ENCODE data around the gene GALT.

GALT gene

DNA sequence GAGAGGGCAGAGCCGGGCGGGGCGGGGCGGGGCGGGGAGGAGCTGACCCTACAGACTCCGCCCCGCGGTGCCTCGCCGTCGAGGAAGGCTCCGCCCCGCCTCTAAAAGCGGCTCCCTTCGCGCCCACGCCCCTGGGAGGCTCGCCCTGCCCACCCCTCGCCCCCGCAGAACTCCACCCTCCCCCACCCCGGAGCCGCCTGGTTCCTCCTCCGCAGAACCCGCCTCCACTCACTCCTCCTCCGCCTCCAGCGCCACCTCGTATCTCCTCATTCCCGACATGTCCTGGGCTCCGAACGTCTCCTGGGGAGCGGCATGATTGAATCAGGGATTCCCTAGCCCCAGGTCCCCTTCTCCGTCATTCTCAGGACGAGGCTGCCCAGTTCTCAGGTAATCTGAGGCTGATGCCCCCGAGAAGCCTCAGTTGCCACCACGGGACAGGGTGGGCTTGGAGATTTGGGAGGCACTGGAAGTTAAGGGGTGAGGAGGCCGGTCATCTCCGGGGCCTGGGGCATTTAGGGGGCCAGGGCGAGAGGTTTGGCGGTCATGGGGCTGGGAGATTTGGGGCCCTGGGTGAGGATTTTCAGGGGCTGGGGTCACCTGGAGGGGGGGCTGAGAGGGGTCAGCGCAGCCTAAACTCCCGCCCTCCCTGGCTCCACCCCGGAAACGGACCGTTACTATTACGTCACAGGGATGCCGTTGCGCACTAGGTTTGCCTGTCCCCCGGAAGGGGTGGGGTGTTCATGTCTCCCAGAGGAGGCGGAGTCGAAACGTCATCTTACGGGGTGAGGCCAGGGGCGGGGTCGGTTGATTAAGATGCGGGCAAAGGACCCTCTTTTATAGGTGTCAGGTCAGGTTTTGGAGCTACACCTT lies 19.1 kb downstream of the GALT start:
- TF ChIP-seq, protein P1, sequence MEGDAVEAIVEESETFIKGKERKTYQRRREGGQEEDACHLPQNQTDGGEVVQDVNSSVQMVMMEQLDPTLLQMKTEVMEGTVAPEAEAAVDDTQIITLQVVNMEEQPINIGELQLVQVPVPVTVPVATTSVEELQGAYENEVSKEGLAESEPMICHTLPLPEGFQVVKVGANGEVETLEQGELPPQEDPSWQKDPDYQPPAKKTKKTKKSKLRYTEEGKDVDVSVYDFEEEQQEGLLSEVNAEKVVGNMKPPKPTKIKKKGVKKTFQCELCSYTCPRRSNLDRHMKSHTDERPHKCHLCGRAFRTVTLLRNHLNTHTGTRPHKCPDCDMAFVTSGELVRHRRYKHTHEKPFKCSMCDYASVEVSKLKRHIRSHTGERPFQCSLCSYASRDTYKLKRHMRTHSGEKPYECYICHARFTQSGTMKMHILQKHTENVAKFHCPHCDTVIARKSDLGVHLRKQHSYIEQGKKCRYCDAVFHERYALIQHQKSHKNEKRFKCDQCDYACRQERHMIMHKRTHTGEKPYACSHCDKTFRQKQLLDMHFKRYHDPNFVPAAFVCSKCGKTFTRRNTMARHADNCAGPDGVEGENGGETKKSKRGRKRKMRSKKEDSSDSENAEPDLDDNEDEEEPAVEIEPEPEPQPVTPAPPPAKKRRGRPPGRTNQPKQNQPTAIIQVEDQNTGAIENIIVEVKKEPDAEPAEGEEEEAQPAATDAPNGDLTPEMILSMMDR (IDR thresholded peaks at IDR 0.05; ENCODE audit: borderline replicate concordance, control extremely low read depth, extremely low read depth, insufficient read depth, missing control alignments): no peak
- in situ Hi-C loops (cut with MboI; ENCODE audit: low sequenced_read_pairs, unreplicated experiment): no loop called here
- peak; percentile 94 for DNase-seq (ENCODE audit: low spot score)

DNA sequence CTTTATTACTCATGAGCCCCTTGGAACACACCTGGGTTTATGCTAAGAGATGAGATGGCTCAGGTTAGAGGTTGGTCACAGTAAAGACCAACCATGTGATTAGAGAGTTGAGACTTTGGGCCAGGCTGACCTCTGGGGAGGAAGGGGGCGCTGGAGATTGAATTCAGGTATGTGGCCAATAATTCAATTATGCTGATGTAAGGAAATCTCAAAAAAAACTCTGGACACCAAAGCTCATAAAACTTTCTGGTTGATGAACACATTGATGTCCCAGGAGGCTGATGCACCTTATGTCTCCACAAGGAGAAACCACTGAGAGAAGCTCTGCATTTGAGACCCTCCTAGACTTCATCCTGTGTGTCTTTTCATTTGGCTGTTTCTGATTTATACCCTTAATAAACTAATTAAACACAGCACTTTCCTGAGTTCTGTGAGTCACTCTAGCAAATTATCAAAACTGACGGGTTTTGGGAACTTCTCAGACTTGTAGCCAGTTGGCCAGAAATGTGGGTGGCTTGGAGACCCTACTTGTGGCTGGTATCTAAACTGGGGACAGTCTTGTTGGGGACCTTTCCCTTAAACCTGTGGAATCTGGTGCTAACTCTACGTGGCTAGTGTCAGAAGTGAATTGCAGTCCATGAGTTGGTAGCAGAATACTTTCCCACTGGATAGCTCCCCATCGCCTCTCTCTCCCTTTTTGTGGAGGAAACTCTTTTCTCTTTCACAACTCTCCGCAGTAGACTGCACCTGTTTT lies 23.5 kb downstream of the GALT start:
- no peak for DNase-seq (ENCODE audit: low spot score)
- TF ChIP-seq, protein P1 (IDR thresholded peaks at IDR 0.05; ENCODE audit: borderline replicate concordance, control extremely low read depth, extremely low read depth, insufficient read depth, missing control alignments): no peak
- in situ Hi-C loops (cut with MboI; ENCODE audit: low sequenced_read_pairs, unreplicated experiment): no loop called here

DNA sequence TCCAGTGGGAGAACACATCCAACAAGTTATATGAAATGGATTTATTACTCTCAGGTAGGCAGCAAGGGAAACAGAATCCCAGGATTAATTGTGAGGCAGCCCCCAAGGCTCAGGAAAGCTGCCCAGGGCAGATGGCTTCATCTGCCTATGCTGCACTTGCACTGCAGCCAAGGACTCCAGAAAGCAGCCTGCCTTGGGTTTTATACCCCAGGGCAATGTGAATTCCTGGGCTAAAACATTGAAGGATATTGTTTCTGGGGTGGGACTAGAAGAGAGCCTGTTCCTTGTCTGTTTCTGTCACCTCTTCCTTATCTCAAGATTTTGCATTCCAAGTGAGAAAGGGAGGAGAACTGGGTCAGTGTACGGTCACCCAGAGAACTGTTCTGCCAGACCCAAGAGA lies 24.8 kb downstream of the GALT start:
- DNase-seq (ENCODE audit: low spot score): no peak
- in situ Hi-C loops (cut with MboI; ENCODE audit: low sequenced_read_pairs, unreplicated experiment): no loop called here
- TF ChIP-seq, protein P1 (IDR thresholded peaks at IDR 0.05; ENCODE audit: borderline replicate concordance, control extremely low read depth, extremely low read depth, insufficient read depth, missing control alignments): no peak

DNA sequence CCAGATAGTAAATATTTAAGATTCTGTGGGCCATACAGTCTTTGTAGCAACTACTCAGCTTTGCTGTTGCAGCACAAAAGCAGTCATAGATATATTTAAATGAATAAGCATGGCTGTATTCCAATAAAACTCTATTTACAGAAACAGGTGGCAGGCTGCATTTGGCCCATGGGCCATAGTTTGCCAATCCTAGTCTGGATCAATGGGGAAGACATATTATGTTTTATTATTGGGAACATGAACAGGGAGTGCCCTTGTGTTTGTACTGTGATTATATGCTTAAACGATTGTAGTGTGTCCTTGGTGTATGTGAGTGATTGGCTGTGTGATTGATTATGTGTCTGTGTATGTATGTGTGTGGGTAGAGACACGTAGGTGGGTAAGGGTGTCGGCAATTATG lies 28.0 kb downstream of the GALT start:
- in situ Hi-C loops (cut with MboI; ENCODE audit: low sequenced_read_pairs, unreplicated experiment): no loop called here
- TF ChIP-seq, protein P1 (IDR thresholded peaks at IDR 0.05; ENCODE audit: borderline replicate concordance, control extremely low read depth, extremely low read depth, insufficient read depth, missing control alignments): no peak
- no peak for DNase-seq (ENCODE audit: low spot score)

DNA sequence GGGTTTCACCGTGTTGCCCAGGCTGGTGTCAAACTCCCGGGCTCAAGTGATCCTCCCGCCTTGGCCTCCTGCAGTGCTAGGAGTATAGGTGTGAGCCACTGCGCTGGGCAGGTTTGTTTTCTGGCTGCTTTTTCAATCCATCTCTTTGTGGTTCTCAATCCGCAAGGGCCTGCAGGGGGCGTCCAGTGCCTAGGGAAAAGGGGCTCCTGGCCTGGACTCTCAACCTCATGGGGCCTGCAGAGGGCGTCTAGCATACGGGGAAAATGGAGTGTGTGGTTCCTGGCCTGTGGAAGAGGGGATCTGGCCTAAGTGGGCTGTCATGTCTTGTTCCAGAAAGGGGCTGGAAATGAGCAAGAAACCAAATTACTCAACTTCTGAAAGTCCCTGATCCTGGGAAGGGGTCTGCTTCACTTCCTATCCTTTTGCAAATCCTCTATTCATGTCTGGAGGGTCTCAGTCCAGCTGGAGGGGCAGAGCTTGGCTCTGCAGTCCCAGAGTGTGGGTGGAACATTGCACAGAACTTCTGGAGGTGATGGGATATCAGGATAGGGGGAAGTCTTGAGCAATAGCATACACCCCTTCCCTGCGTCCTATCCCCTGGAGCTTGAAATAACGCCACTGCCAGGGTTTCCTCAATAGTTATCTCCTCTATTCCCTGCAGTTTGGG lies 28.7 kb downstream of the GALT start:
- peak; percentile 78 for DNase-seq (ENCODE audit: low spot score)
- in situ Hi-C loops (cut with MboI; ENCODE audit: low sequenced_read_pairs, unreplicated experiment): no loop called here
- TF ChIP-seq, protein P1 (IDR thresholded peaks at IDR 0.05; ENCODE audit: borderline replicate concordance, control extremely low read depth, extremely low read depth, insufficient read depth, missing control alignments): peak; percentile 79

- in situ Hi-C loops (cut with MboI; ENCODE audit: low sequenced_read_pairs, unreplicated experiment): no loop called here
- TF ChIP-seq, protein P1 (IDR thresholded peaks at IDR 0.05; ENCODE audit: borderline replicate concordance, control extremely low read depth, extremely low read depth, insufficient read depth, missing control alignments): no peak
- DNase-seq (ENCODE audit: low spot score): no peak
Measured at GRCh38 chr9:34675869-34676268, 29.4 kb downstream of the GALT start.
